HEK293 (cell line): ENCODE results near the gene LILRB2.

Source experiments
- CTCF ChIA-PET: fragments of 350-600 bp; formaldehyde crosslinking; extraction: SDS; loops from one replicate; lab custom pipeline; 2021; ENCODE audit warnings: antibody characterized with exemption; lab: Yijun Ruan, JAX
- POLR2A ChIA-PET: fragments of 300-600 bp; formaldehyde crosslinking; extraction: SDS; loops from one replicate; lab custom pipeline; 2020; ENCODE audit warnings: antibody characterized with exemption, inconsistent platforms; lab: Yijun Ruan, JAX
- H3K27ac ChIP-seq: fragments of 200-500 bp; sonication (Bioruptor generic); 2 replicates; pipeline ENCODE4 v1.5.1; 2014; ENCODE audit warnings: low read depth, low read length, control low read depth, inconsistent platforms; ENCODE audit errors: extremely low read depth
- H3K36me3 ChIP-seq, 2 experiments: fragments of 200-500 bp in 1 of 2; sonication (Bioruptor generic) in 1 of 2; 1 replicate in 1 of 2; 2 replicates in 1 of 2; pipeline ENCODE4 v1.5.1; 2014 to 2017; ENCODE audit warnings: inconsistent platforms in 2 of 2, low read length in 2 of 2; ENCODE audit not compliant: control insufficient read depth in 2 of 2, insufficient read depth in 1 of 2
- H3K4me1 ChIP-seq: fragments of 200-500 bp; sonication (Bioruptor generic); 2 replicates; pipeline ENCODE4 v1.5.1; 2014; ENCODE audit warnings: mild to moderate bottlenecking, low read length, inconsistent platforms; ENCODE audit not compliant: control insufficient read depth, insufficient read depth
- H3K4me3 ChIP-seq: 2 replicates; pipeline ENCODE4 v1.5.1; 2011; ENCODE audit warnings: low read depth, mild to moderate bottlenecking, control low read depth, low read length, moderate library complexity
- H3K9me3 ChIP-seq: fragments of 200-500 bp; sonication (Bioruptor generic); 2 replicates; pipeline ENCODE4 v1.5.1; 2014; ENCODE audit warnings: low read depth, low read length, inconsistent platforms; ENCODE audit not compliant: control insufficient read depth, insufficient read depth
- MYNN ChIP-seq: fragments of 450-650 bp; formaldehyde crosslinking; IDR thresholded peaks from 2 replicates; pipeline ENCODE4 v1.5.1; 2016; ENCODE audit warnings: missing biosample characterization, missing genetic modification characterization, borderline replicate concordance
- RBAK ChIP-seq: fragments of 450-650 bp; formaldehyde crosslinking; IDR thresholded peaks from 2 replicates; pipeline ENCODE4 v1.5.1; 2016; ENCODE audit warnings: missing biosample characterization, missing genetic modification characterization
- ZNF19 ChIP-seq: fragments of 450-650 bp; formaldehyde crosslinking; IDR thresholded peaks from 2 replicates; pipeline ENCODE4; 2016; ENCODE audit warnings: missing biosample characterization, missing genetic modification characterization, low read depth
- ZNF280C ChIP-seq: fragments of 450-650 bp; formaldehyde crosslinking; IDR thresholded peaks from 2 replicates; pipeline ENCODE4 v1.5.1; 2016; ENCODE audit warnings: missing biosample characterization, missing genetic modification characterization
- ZNF335 ChIP-seq: fragments of 450-650 bp; formaldehyde crosslinking; conservative IDR thresholded peaks from 2 replicates; pipeline ENCODE4 v1.5.1; 2016; ENCODE audit warnings: missing biosample characterization, missing genetic modification characterization
- ZNF501 ChIP-seq: fragments of 450-650 bp; formaldehyde crosslinking; IDR thresholded peaks from 2 replicates; pipeline ENCODE4 v1.5.1; 2016; ENCODE audit warnings: missing biosample characterization, missing genetic modification characterization
- ZNF521 ChIP-seq: fragments of 450-650 bp; formaldehyde crosslinking; IDR thresholded peaks from 2 replicates; pipeline ENCODE4 v1.5.1; 2017; ENCODE audit warnings: missing biosample characterization, mild to moderate bottlenecking, missing genetic modification characterization
- ZNF529 ChIP-seq: fragments of 450-650 bp; formaldehyde crosslinking; IDR thresholded peaks from 2 replicates; pipeline ENCODE4 v1.5.1; 2017; ENCODE audit warnings: missing genetic modification characterization, missing biosample characterization; ENCODE audit not compliant: insufficient replicate concordance
- ZNF560 ChIP-seq: fragments of 450-650 bp; formaldehyde crosslinking; IDR thresholded peaks from 2 replicates; pipeline ENCODE4 v1.5.1; 2017; ENCODE audit warnings: missing biosample characterization, missing genetic modification characterization, borderline replicate concordance
- ZNF677 ChIP-seq: fragments of 450-650 bp; IDR thresholded peaks from 2 replicates; pipeline ENCODE4 v1.5.0; 2018; ENCODE audit warnings: missing biosample characterization, mild to moderate bottlenecking, missing genetic modification characterization, moderate library complexity
- ZSCAN4 ChIP-seq: fragments of 450-650 bp; formaldehyde crosslinking; IDR thresholded peaks from 2 replicates; pipeline ENCODE4 v1.5.1; 2017; ENCODE audit warnings: missing biosample characterization, missing genetic modification characterization
- TF ChIP-seq, protein P1 (sequence below): fragments of 450-650 bp; formaldehyde crosslinking; IDR thresholded peaks from 2 replicates; pipeline ENCODE4 v1.5.1; 2016; ENCODE audit warnings: missing biosample characterization, missing genetic modification characterization, borderline replicate concordance
- TF ChIP-seq, protein P2 (sequence below): fragments of 450-650 bp; formaldehyde crosslinking; IDR thresholded peaks from 2 replicates; pipeline ENCODE4 v1.5.1; 2016; ENCODE audit warnings: missing biosample characterization, missing genetic modification characterization

Gene LILRB2

GRCh38 chr19:54317965-54318240 is 37.0 kb upstream of the LILRB2 start (continued):
- TF ChIP-seq, protein P1, sequence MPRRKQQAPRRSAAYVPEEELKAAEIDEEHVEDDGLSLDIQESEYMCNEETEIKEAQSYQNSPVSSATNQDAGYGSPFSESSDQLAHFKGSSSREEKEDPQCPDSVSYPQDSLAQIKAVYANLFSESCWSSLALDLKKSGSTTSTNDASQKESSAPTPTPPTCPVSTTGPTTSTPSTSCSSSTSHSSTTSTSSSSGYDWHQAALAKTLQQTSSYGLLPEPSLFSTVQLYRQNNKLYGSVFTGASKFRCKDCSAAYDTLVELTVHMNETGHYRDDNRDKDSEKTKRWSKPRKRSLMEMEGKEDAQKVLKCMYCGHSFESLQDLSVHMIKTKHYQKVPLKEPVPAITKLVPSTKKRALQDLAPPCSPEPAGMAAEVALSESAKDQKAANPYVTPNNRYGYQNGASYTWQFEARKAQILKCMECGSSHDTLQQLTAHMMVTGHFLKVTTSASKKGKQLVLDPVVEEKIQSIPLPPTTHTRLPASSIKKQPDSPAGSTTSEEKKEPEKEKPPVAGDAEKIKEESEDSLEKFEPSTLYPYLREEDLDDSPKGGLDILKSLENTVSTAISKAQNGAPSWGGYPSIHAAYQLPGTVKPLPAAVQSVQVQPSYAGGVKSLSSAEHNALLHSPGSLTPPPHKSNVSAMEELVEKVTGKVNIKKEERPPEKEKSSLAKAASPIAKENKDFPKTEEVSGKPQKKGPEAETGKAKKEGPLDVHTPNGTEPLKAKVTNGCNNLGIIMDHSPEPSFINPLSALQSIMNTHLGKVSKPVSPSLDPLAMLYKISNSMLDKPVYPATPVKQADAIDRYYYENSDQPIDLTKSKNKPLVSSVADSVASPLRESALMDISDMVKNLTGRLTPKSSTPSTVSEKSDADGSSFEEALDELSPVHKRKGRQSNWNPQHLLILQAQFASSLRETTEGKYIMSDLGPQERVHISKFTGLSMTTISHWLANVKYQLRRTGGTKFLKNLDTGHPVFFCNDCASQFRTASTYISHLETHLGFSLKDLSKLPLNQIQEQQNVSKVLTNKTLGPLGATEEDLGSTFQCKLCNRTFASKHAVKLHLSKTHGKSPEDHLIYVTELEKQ (tag by site-specific recombination): no peak
- TF ChIP-seq ZNF280C (tag by site-specific recombination) (no peak), ZNF560 (tag by site-specific recombination) (no peak)
- TF ChIP-seq, all 188 proteins: peak for 0

GRCh38 chr19:54317108-54317964 is 36.4 kb upstream of the LILRB2 start:
- ChIA-PET CTCF (interaction anchor here (0.6 to 2.3 kb wide), 5 partner anchors 7 to 106 kb away, joined by 3 to 10 read pairs (median 3); no protein-coding TSS in a partner anchor), POLR2A (interaction anchor here (1.1 kb wide), 1 partner anchor 116 kb away, joined by 3 read pairs; no protein-coding TSS in a partner anchor)
- TF ChIP-seq ZNF521 (tag by site-specific recombination) (no peak), ZNF501 (no peak), ZSCAN4 (tag by site-specific recombination) (no peak), ZNF19 (tag by site-specific recombination) (no peak), ZNF335 (tag by site-specific recombination) (no peak), ZNF677 (tag by site-specific recombination) (no peak), RBAK (no peak), ZNF529 (no peak), MYNN (tag by site-specific recombination) (no peak)
- TF ChIP-seq, protein P2, sequence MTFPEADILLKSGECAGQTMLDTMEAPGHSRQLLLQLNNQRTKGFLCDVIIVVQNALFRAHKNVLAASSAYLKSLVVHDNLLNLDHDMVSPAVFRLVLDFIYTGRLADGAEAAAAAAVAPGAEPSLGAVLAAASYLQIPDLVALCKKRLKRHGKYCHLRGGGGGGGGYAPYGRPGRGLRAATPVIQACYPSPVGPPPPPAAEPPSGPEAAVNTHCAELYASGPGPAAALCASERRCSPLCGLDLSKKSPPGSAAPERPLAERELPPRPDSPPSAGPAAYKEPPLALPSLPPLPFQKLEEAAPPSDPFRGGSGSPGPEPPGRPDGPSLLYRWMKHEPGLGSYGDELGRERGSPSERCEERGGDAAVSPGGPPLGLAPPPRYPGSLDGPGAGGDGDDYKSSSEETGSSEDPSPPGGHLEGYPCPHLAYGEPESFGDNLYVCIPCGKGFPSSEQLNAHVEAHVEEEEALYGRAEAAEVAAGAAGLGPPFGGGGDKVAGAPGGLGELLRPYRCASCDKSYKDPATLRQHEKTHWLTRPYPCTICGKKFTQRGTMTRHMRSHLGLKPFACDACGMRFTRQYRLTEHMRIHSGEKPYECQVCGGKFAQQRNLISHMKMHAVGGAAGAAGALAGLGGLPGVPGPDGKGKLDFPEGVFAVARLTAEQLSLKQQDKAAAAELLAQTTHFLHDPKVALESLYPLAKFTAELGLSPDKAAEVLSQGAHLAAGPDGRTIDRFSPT (tag by site-specific recombination): no peak
- H3K27ac ChIP-seq: no peak overlapping the region
- no peaks in the 10 kb centered on the region for H3K36me3 ChIP-seq
- no peak overlapping the region for H3K4me3 ChIP-seq
- no peaks in the 10 kb centered on the region for H3K4me1 ChIP-seq
- no peaks in the 10 kb centered on the region; the same call in 1 of the 2 replicates for H3K9me3 ChIP-seq
